GM12878 (cell line): Measurements from ENCODE around the gene GREM1. TPM values are rescaled to one million over a fixed set of nuclear protein-coding genes. Genes with fewer than 3 reads are reported as not detected.

ENCODE experiments used
- ATAC-seq: fragments of 200-7000 bp; cut with Tn5 transposase; 3 replicates; pipeline ENCODE4 v1.9.1; 2020; ENCODE audit warnings: mild to moderate bottlenecking, moderate library complexity
- BruUV-seq: library from RNA; stranded (reverse); fragments of 400-500 nt; replicated peaks from 2 replicates; lab custom pipeline; 2021; lab: Mats Ljungman, UMichigan
- CTCF ChIA-PET: fragments of 300-600 bp; sonication (Branson Sonifier 250); formaldehyde crosslinking; extraction: SDS; loops from one replicate; lab custom pipeline; 2021; ENCODE audit warnings: inconsistent platforms; lab: Yijun Ruan, JAX
- POLR2A ChIA-PET: fragments of 350-600 bp; formaldehyde crosslinking; extraction: SDS; loops from one replicate; lab custom pipeline; 2021; ENCODE audit warnings: inconsistent platforms; lab: Charles Lee
- RAD21 ChIA-PET: fragments of 300-600 bp; sonication (Branson Sonifier 250); formaldehyde crosslinking; loops from one replicate; lab custom pipeline; 2023; ENCODE audit warnings: antibody characterized with exemption; ENCODE audit not compliant: unreplicated experiment; lab: Charles Lee
- SMC1A ChIA-PET: fragments of 300-600 bp; sonication (Branson Sonifier 250); formaldehyde crosslinking; loops from one replicate; lab custom pipeline; 2023; ENCODE audit not compliant: unreplicated experiment, uncharacterized antibody; lab: Charles Lee
- DNase-seq: peaks from one replicate; pipeline ENCODE4 v3.0.0-alpha.2; 2011; ENCODE audit warnings: low read depth, low spot score
- FAIRE-seq: peaks from 3 replicates; lab custom pipeline; 2011; peaks lifted over from hg19 to GRCh38; lab: Jason Lieb, UNC
- H2AFZ ChIP-seq: 2 replicates; pipeline ENCODE4 v1.6.0; 2011; ENCODE audit warnings: low read depth, low read length, control low read depth; ENCODE audit not compliant: control insufficient read depth
- H3K27ac ChIP-seq: 2 replicates; pipeline ENCODE4 v1.5.1; 2011; ENCODE audit warnings: control low read depth; ENCODE audit not compliant: control insufficient read depth, insufficient read depth
- H3K27me3 ChIP-seq, 2 experiments: replicated peaks in 1 of 2; 2 replicates each; pipeline versions ENCODE4 v1.6.0 to v1.6.1; 2011; ENCODE audit warnings: low read length in 1 of 2; ENCODE audit not compliant: control insufficient read depth in 2 of 2, insufficient read depth in 2 of 2
- H3K36me3 ChIP-seq, 2 experiments: 2 replicates each; pipeline ENCODE4 v1.5.1; 2011; ENCODE audit warnings: low read length in 1 of 2; ENCODE audit not compliant: control insufficient read depth in 2 of 2, insufficient read depth in 2 of 2
- H3K4me1 ChIP-seq: 2 replicates; pipeline ENCODE4 v1.6.1; 2011; ENCODE audit warnings: mild to moderate bottlenecking, low read length, moderate library complexity, mixed read lengths; ENCODE audit not compliant: control insufficient read depth, insufficient read depth
- H3K4me2 ChIP-seq: 2 replicates; pipeline ENCODE4 v1.6.0; 2011; ENCODE audit warnings: control low read depth; ENCODE audit not compliant: control insufficient read depth, insufficient read depth
- H3K4me3 ChIP-seq: fragments of 200-600 bp; sonication (generic); 2 replicates; pipeline ENCODE4 v1.5.1; 2016
- H3K79me2 ChIP-seq: 2 replicates; pipeline ENCODE4 v1.6.0; 2011; ENCODE audit warnings: low read length; ENCODE audit not compliant: control insufficient read depth, insufficient read depth
- H3K9ac ChIP-seq: 2 replicates; pipeline ENCODE4 v1.8.0; 2011; ENCODE audit warnings: low read length, control low read depth, mixed read lengths; ENCODE audit not compliant: control insufficient read depth, insufficient read depth
- H3K9me3 ChIP-seq: replicated peaks from 3 replicates; pipeline ENCODE4 v1.5.1; 2011; ENCODE audit warnings: mild to moderate bottlenecking, low read length; ENCODE audit not compliant: control insufficient read depth, insufficient read depth
- H4K20me1 ChIP-seq: 2 replicates; pipeline ENCODE4 v1.6.0; 2011; ENCODE audit not compliant: control insufficient read depth, insufficient read depth
- ASH2L ChIP-seq: fragments of 300-600, 200-600 bp; sonication (generic); IDR thresholded peaks from 2 replicates; pipeline ENCODE4 v1.6.1; 2017; ENCODE audit warnings: low read depth, mild to moderate bottlenecking, borderline replicate concordance
- CBX3 ChIP-seq: fragments of 200-600 bp; sonication (generic); IDR thresholded peaks from 2 replicates; pipeline ENCODE4 v1.6.1; 2016; ENCODE audit warnings: low read depth, borderline replicate concordance
- CREB1 ChIP-seq: IDR thresholded peaks from 2 replicates; pipeline ENCODE4 v1.6.1; 2012; ENCODE audit warnings: low read depth, mild to moderate bottlenecking, inconsistent platforms
- KLF5 ChIP-seq: fragments of 450-650 bp; IDR thresholded peaks from 2 replicates; pipeline ENCODE4 v1.6.1; 2014; ENCODE audit warnings: mild to moderate bottlenecking; ENCODE audit not compliant: partially characterized antibody
- SMC3 ChIP-seq: IDR thresholded peaks from 2 replicates; pipeline ENCODE4 v1.6.1; 2011; ENCODE audit warnings: low read length, improper control_type of control experiment, borderline replicate concordance
- WGBS: methylation state at CpG from one replicate; pipeline ENCODE4 v1.1.6; 2016; ENCODE audit warnings: low lambda C conversion rate; ENCODE audit not compliant: insufficient replicate concordance, insufficient coverage; ENCODE audit errors: missing lambda C conversion rate; 5-methylcytosine and 5-hydroxymethylcytosine counted together
- in situ Hi-C: fragments of 300-500 bp; cut with MboI; formaldehyde crosslinking; loops from 9 replicates; pipeline ENCODE4 v1.14.3; 2018; ENCODE audit warnings: mixed read lengths
- intact Hi-C: fragments of 100-400 bp; cut with micrococcal nuclease; formaldehyde crosslinking; loops from one replicate; pipeline ENCODE4 v1.14.2; 2022; ENCODE audit not compliant: unreplicated experiment
- polyA plus RNA-seq, 11 experiments: library from polyadenylated mRNA; depleted of rRNA in 4 of 11; unstranded in 6 of 11; stranded (reverse) in 5 of 11; fragments of >200 nt; fragmentation: Nextera tagmentation in 4 of 11; fragmentation: Illumina TruSeq in 1 of 11; extraction: Ambion mirVana in 4 of 11; extraction: Trizol in 1 of 11; gene quantifications; 1 replicate in 1 of 11; 2 replicates in 10 of 11; pipeline versions ENCODE4 v1.2.1 to v1.2.3, GENCODE V29; 2011 to 2016; ENCODE audit warnings: inconsistent platforms in 2 of 11, missing spikeins in 2 of 11, low read depth in 1 of 11
- total RNA-seq, 4 experiments: library from RNA; depleted of rRNA in 3 of 4; stranded (reverse); fragments of >200 nt in 3 of 4; fragmentation: Illumina TruSeq in 1 of 4; extraction: Trizol in 1 of 4; gene quantifications; 2 replicates each; pipeline versions ENCODE4 v1.2.1 to v1.2.3, GENCODE V29; 2013 to 2021
- TF ChIP-seq, protein P1 (sequence below): fragments of 450-650 bp; IDR thresholded peaks from 2 replicates; pipeline ENCODE4 v1.6.1; 2016; ENCODE audit warnings: mild to moderate bottlenecking
- TF ChIP-seq, protein P2 (sequence below): fragments of 450-650 bp; IDR thresholded peaks from 2 replicates; pipeline ENCODE4 v1.6.1; 2018; ENCODE audit warnings: borderline replicate concordance, mild to moderate bottlenecking; ENCODE audit not compliant: partially characterized antibody

Gene GREM1
- total and polyA plus RNA-seq, 10 of the 15 experiments (the other 5 are each of a cell fraction or from before 2014, with no cell fraction given), result 0.08 to 0.36 (median 0.08) TPM; not detected in 7

DNA sequence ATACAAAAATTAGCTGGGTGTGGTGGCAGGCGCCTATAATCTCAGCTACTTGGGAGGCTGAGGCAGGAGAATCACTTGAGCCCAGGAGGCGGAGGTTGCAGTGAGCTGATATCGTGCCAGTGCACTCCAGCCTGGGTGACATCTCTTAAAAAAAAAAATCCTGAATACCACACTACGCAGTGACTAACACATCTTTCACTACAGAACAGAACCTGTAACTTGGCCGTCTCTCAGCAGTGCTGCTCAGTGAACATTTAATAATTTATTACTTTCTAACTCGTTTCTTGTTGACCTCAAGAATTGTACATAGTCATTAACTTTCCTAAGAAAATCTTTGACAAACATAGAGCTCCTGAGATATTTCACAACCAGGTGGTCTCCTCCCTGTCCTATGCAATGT is 3.8 kb downstream of the GREM1 start:
- ChIA-PET POLR2A (no interaction called here), SMC1A (interaction anchor here (1.3 kb wide), 1 partner anchor 123 kb away, joined by 6 read pairs; no protein-coding TSS in a partner anchor)
- intact Hi-C loops, result no loop called here
- H3K79me2 ChIP-seq, result no peaks in the 10 kb centered on the region
- no peaks in the 10 kb centered on the region for H3K36me3 ChIP-seq
- H3K4me2 ChIP-seq, result no peak overlapping the region
- H3K27ac ChIP-seq, result no peak overlapping the region
- DNase-seq, result no peak
- TF ChIP-seq CREB1 (no peak), ASH2L (no peak), KLF5 (no peak), SMC3 (no peak), CBX3 (no peak)
- TF ChIP-seq, protein P1, sequence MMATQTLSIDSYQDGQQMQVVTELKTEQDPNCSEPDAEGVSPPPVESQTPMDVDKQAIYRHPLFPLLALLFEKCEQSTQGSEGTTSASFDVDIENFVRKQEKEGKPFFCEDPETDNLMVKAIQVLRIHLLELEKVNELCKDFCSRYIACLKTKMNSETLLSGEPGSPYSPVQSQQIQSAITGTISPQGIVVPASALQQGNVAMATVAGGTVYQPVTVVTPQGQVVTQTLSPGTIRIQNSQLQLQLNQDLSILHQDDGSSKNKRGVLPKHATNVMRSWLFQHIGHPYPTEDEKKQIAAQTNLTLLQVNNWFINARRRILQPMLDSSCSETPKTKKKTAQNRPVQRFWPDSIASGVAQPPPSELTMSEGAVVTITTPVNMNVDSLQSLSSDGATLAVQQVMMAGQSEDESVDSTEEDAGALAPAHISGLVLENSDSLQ, result no peak
- TF ChIP-seq, protein P2, sequence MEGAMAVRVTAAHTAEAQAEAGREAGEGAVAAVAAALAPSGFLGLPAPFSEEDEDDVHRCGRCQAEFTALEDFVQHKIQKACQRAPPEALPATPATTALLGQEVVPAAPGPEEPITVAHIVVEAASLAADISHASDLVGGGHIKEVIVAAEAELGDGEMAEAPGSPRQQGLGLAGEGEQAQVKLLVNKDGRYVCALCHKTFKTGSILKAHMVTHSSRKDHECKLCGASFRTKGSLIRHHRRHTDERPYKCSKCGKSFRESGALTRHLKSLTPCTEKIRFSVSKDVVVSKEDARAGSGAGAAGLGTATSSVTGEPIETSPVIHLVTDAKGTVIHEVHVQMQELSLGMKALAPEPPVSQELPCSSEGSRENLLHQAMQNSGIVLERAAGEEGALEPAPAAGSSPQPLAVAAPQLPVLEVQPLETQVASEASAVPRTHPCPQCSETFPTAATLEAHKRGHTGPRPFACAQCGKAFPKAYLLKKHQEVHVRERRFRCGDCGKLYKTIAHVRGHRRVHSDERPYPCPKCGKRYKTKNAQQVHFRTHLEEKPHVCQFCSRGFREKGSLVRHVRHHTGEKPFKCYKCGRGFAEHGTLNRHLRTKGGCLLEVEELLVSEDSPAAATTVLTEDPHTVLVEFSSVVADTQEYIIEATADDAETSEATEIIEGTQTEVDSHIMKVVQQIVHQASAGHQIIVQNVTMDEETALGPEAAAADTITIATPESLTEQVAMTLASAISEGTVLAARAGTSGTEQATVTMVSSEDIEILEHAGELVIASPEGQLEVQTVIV, result no peak
- TF ChIP-seq, all 136 proteins: peak for 0
- Histone ChIP-seq H2AFZ (no peak overlapping the region), H3K27me3 (peaks cover 16 to 26% of the 10 kb centered on the region in 2 experiments), H3K9me3 (no peaks in the 10 kb centered on the region; the same call in 2 of the 3 replicates), H3K4me1 (peaks cover 24% of the 10 kb centered on the region), H4K20me1 (no peaks in the 10 kb centered on the region), H3K9ac (no peak overlapping the region), H3K4me3 (no peak overlapping the region)
- WGBS, result 78% methylated on average over 6 of the region's 6 CpGs
- ChIA-PET CTCF (interaction anchor here (1.6 kb wide), 1 partner anchor 59 kb away, joined by 7 read pairs; no protein-coding TSS in a partner anchor), RAD21 (no interaction called here)
- FAIRE-seq, result no peak
- no peak for ATAC-seq
- no TSS peak for BruUV-seq
- in situ Hi-C loops, result no loop called here
